Fibroblast of lung (primary cell): ENCODE data around the gene COPG1.

Experiments used
- CTCF ChIP-seq, 2 donors: IDR thresholded peaks in 1 of 2; conservative IDR thresholded peaks in 1 of 2; 1 replicate in 1 of 2; 2 replicates in 1 of 2; pipeline ENCODE4 v1.5.1; 2011 to 2012; ENCODE audit warnings: low read length in 2 of 2, control low read depth in 1 of 2, inconsistent platforms in 1 of 2, low read depth in 1 of 2, mild to moderate bottlenecking in 1 of 2
- EZH2 ChIP-seq: IDR thresholded peaks from 2 replicates; pipeline ENCODE4 v1.5.1; 2012; ENCODE audit warnings: low read length, control low read depth, mild to moderate bottlenecking; ENCODE audit errors: missing control alignments

GRCh38 chr3:129268396-129268795 lies 19.0 kb downstream of the COPG1 start:
- TF ChIP-seq CTCF (conservative IDR thresholded peaks at IDR 0.05 in 1 of 2, IDR thresholded peaks at IDR 0.05 in 1 of 2; ENCODE audit: low read depth in 1 of 2, low read length in 2 of 2) (no peak), EZH2 (no peak)
